ENCODE measurements around the gene TFF3.

Gene TFF3

GRCh38 chr21:42287193-42288083 is 27.8 kb downstream of the TFF3 start:
- no peak for DNase-seq

GRCh38 chr21:42286416-42286815 is 28.8 kb downstream of the TFF3 start:
- no peak for DNase-seq

GRCh38 chr21:42285569-42286245 is 29.5 kb downstream of the TFF3 start:
- no peak for DNase-seq

GRCh38 chr21:42282715-42283114 is 32.5 kb downstream of the TFF3 start:
- DNase-seq: no peak

GRCh38 chr21:42282021-42282420 is 33.2 kb downstream of the TFF3 start:
- DNase-seq: no peak

GRCh38 chr21:42281181-42281680 is 34.0 kb downstream of the TFF3 start:
- no peak for DNase-seq

GRCh38 chr21:42280356-42281180 is 34.6 kb downstream of the TFF3 start:
- DNase-seq: no peak

GRCh38 chr21:42279888-42280287 is 35.3 kb downstream of the TFF3 start:
- no peak for DNase-seq

GRCh38 chr21:42279341-42279871 is 35.8 kb downstream of the TFF3 start:
- DNase-seq: no peak

- no peak for DNase-seq
These were observed 36.6 kb downstream of the TFF3 start for GRCh38 chr21:42278451-42279149.

GRCh38 chr21:42277593-42277992 is 37.6 kb downstream of the TFF3 start:
- DNase-seq: no peak

GRCh38 chr21:42276526-42277154 is 38.6 kb downstream of the TFF3 start:
- DNase-seq: no peak

GRCh38 chr21:42276076-42276475 is 39.1 kb downstream of the TFF3 start:
- DNase-seq: peak; percentile 74

GRCh38 chr21:42272984-42273600 is 42.1 kb downstream of the TFF3 start:
- DNase-seq: no peak

GRCh38 chr21:42272109-42272962 is 42.9 kb downstream of the TFF3 start:
- DNase-seq: no peak

- no peak for DNase-seq
These were observed 44.1 kb downstream of the TFF3 start for GRCh38 chr21:42271065-42271464.

GRCh38 chr21:42269386-42269785 is 45.8 kb downstream of the TFF3 start:
- no peak for DNase-seq

- no peak for DNase-seq
These were observed 48.1 kb downstream of the TFF3 start for GRCh38 chr21:42266971-42267556.

- no peak for DNase-seq
These were observed 49.9 kb downstream of the TFF3 start for GRCh38 chr21:42265231-42265812.

Measured in islet precursor cell (in vitro differentiated cells).